Measurements from ENCODE around the gene CLDN17. TPM values are rescaled to one million over a fixed set of nuclear protein-coding genes. Genes with fewer than 3 reads are reported as not detected.

Gene CLDN17, protein sequence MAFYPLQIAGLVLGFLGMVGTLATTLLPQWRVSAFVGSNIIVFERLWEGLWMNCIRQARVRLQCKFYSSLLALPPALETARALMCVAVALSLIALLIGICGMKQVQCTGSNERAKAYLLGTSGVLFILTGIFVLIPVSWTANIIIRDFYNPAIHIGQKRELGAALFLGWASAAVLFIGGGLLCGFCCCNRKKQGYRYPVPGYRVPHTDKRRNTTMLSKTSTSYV
- total RNA-seq (not detected), polyA plus RNA-seq (not detected)

DNA sequence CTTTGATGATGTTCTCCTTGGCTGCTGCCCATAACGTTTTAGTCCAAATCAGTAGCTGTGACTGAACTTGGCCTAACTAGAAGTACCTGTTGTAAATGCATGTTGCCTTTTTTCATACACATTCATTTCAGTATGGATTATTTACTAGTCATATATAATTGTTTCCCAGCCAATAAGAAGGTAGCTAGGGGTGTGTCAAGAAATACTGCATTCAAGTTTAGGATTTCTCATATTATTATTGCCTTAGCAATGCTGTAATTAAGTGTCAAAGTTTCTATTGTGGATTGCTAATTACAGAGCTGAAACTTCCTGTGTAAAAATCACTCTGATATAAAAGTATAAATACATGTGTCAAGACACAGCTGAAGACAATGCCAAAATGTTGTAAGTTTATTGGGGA is at the start of gene CLDN17:
TSS of gene CLDN17 (minus strand) at position 101 of the 400 bp plus-strand sequence. CDS start 188 bp downstream, outside the sequence.
- no peak for ATAC-seq (ENCODE audit: low read depth in 2 of 2)

DNA sequence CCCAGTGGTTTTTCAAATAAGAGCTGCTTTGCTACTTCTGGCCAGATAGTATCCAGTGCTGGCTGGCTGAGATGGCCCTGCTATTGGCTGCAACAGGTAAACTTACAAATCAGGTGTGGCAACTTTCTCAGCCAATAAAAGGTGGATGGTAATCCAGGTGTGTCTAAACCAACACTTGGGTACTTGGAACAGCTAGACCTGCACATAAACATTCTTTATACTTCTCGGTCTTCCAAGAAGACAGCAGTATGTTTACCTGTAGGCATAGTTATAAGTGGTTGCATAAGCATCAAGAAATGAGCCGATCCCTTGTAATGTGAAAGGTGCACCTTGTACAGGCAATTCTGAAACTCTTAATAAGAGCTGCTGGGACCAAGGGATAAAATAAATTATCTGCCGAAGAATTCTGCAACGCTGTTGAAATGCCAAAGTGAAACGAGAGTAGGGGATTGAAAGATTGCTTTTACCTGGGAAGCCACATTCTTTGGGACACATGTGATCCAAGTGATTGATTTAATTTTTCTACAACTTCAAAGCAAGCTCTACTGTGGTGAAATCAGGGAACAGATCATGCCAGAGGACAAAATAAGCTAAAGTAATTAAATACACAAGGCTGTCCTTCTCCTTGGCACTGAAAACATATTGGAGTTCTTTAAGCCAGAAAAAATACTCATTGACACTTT is 49.6 kb upstream of the CLDN17 start, which contains the start of gene CLDN8:
TSS of gene CLDN8 (minus strand) at position 57 of the 683 bp plus-strand sequence. CDS start 172 bp downstream, outside the sequence.
- no peaks in the 10 kb centered on the region for H3K36me3 Mint-ChIP-seq
- no peaks in the 10 kb centered on the region for H3K27me3 Mint-ChIP-seq
- no peak within 1 kb of the TSS for H3K4me3 Mint-ChIP-seq

More for the DNA sequence above, at the start of gene CLDN17:
- Mint-ChIP-seq H3K27ac (no peak within 1 kb of the TSS), H3K36me3 (no peaks in the 10 kb centered on the region), H3K4me3 (no peak within 1 kb of the TSS), H3K4me1 (no peaks in the 10 kb centered on the region), H3K27me3 (no peaks in the 10 kb centered on the region), H3K9me3 (peaks cover 0 to 5% (median 2%) of the 10 kb centered on the region in 7 donors)
- no peak within 1 kb of the TSS for H3K4me3 ChIP-seq (ENCODE audit: low read depth, low read length)
- no peak for DNase-seq
- no peaks in the 10 kb centered on the region for H3K36me3 ChIP-seq (ENCODE audit: control insufficient read depth, insufficient read depth, low read length)
- H3K27ac ChIP-seq (ENCODE audit: insufficient read depth, low read length, poor library complexity, severe bottlenecking) = no peak within 1 kb of the TSS
- no peaks in the 10 kb centered on the region for H3K27me3 ChIP-seq (ENCODE audit: control insufficient read depth, insufficient read depth, low read length)
- no peaks in the 10 kb centered on the region for H3K4me1 ChIP-seq (ENCODE audit: control insufficient read depth, insufficient read depth, low read length, poor library complexity, severe bottlenecking)
- no peaks in the 10 kb centered on the region for H3K9me3 ChIP-seq (ENCODE audit: control insufficient read depth in 2 of 2, low read length in 2 of 2)

GRCh38 chr21:30211071-30211470 is 44.5 kb upstream of the CLDN17 start:
- no peaks in the 10 kb centered on the region for H3K27me3 ChIP-seq (ENCODE audit: control insufficient read depth, insufficient read depth, low read length)
- ATAC-seq (ENCODE audit: low read depth in 2 of 2) (no peak), DNase-seq (no peak)
- Mint-ChIP-seq H3K27ac (no peak overlapping the region), H3K27me3 (no peaks in the 10 kb centered on the region), H3K4me3 (no peak overlapping the region), H3K9me3 (peaks cover 0 to 6% (median 0%) of the 10 kb centered on the region in 7 donors), H3K4me1 (no peaks in the 10 kb centered on the region), H3K36me3 (no peaks in the 10 kb centered on the region)
- no peaks in the 10 kb centered on the region for H3K9me3 ChIP-seq (ENCODE audit: control insufficient read depth in 2 of 2, low read length in 2 of 2)
- no peaks in the 10 kb centered on the region for H3K36me3 ChIP-seq (ENCODE audit: control insufficient read depth, insufficient read depth, low read length)
- no peaks in the 10 kb centered on the region for H3K4me1 ChIP-seq (ENCODE audit: control insufficient read depth, insufficient read depth, low read length, poor library complexity, severe bottlenecking)
- H3K27ac ChIP-seq (ENCODE audit: insufficient read depth, low read length, poor library complexity, severe bottlenecking) = no peak overlapping the region
- no peak overlapping the region for H3K4me3 ChIP-seq (ENCODE audit: low read depth, low read length)

More for the DNA sequence above, 49.6 kb upstream of the CLDN17 start, which contains the start of gene CLDN8:
- DNase-seq = no peak
- Histone ChIP-seq H3K27ac (ENCODE audit: insufficient read depth, low read length, poor library complexity, severe bottlenecking) (no peak within 1 kb of the TSS), H3K27me3 (ENCODE audit: control insufficient read depth, insufficient read depth, low read length) (no peaks in the 10 kb centered on the region), H3K36me3 (ENCODE audit: control insufficient read depth, insufficient read depth, low read length) (no peaks in the 10 kb centered on the region), H3K4me1 (ENCODE audit: control insufficient read depth, insufficient read depth, low read length, poor library complexity, severe bottlenecking) (no peaks in the 10 kb centered on the region), H3K4me3 (ENCODE audit: low read depth, low read length) (no peak within 1 kb of the TSS), H3K9me3 (ENCODE audit: control insufficient read depth in 2 of 2, low read length in 2 of 2) (no peaks in the 10 kb centered on the region)
- Mint-ChIP-seq H3K9me3 (peaks cover 0 to 2% (median 0%) of the 10 kb centered on the region in 7 donors), H3K4me1 (no peaks in the 10 kb centered on the region), H3K27ac (no peak within 1 kb of the TSS)
- ATAC-seq (ENCODE audit: low read depth in 2 of 2) = no peak

GRCh38 chr21:30209601-30210000 is 43.0 kb upstream of the CLDN17 start:
- no peaks in the 10 kb centered on the region for H3K27me3 Mint-ChIP-seq
- DNase-seq (no peak), ATAC-seq (ENCODE audit: low read depth in 2 of 2) (no peak)
- Histone ChIP-seq H3K36me3 (ENCODE audit: control insufficient read depth, insufficient read depth, low read length) (no peaks in the 10 kb centered on the region), H3K27me3 (ENCODE audit: control insufficient read depth, insufficient read depth, low read length) (no peaks in the 10 kb centered on the region), H3K27ac (ENCODE audit: insufficient read depth, low read length, poor library complexity, severe bottlenecking) (no peak overlapping the region), H3K4me3 (ENCODE audit: low read depth, low read length) (no peak overlapping the region), H3K4me1 (ENCODE audit: control insufficient read depth, insufficient read depth, low read length, poor library complexity, severe bottlenecking) (no peaks in the 10 kb centered on the region), H3K9me3 (ENCODE audit: control insufficient read depth in 2 of 2, low read length in 2 of 2) (no peaks in the 10 kb centered on the region)
- H3K4me3 Mint-ChIP-seq = no peak overlapping the region
- no peak overlapping the region for H3K27ac Mint-ChIP-seq
- no peaks in the 10 kb centered on the region for H3K4me1 Mint-ChIP-seq
- no peaks in the 10 kb centered on the region for H3K36me3 Mint-ChIP-seq
- H3K9me3 Mint-ChIP-seq = peaks cover 0 to 6% (median 0%) of the 10 kb centered on the region in 7 donors

GRCh38 chr21:30207252-30207579 is 40.6 kb upstream of the CLDN17 start:
- Histone ChIP-seq H3K36me3 (ENCODE audit: control insufficient read depth, insufficient read depth, low read length) (no peaks in the 10 kb centered on the region), H3K27ac (ENCODE audit: insufficient read depth, low read length, poor library complexity, severe bottlenecking) (no peak overlapping the region), H3K9me3 (ENCODE audit: control insufficient read depth in 2 of 2, low read length in 2 of 2) (no peaks in the 10 kb centered on the region), H3K4me1 (ENCODE audit: control insufficient read depth, insufficient read depth, low read length, poor library complexity, severe bottlenecking) (no peaks in the 10 kb centered on the region), H3K4me3 (ENCODE audit: low read depth, low read length) (no peak overlapping the region), H3K27me3 (ENCODE audit: control insufficient read depth, insufficient read depth, low read length) (no peaks in the 10 kb centered on the region)
- no peak for DNase-seq
- H3K36me3 Mint-ChIP-seq = no peaks in the 10 kb centered on the region
- H3K27ac Mint-ChIP-seq = no peak overlapping the region
- H3K4me1 Mint-ChIP-seq = no peaks in the 10 kb centered on the region
- ATAC-seq (ENCODE audit: low read depth in 2 of 2) = no peak
- H3K4me3 Mint-ChIP-seq = no peak overlapping the region
- H3K27me3 Mint-ChIP-seq = no peaks in the 10 kb centered on the region
- H3K9me3 Mint-ChIP-seq = peaks cover 0 to 8% (median 0%) of the 10 kb centered on the region in 7 donors

- Mint-ChIP-seq H3K27ac (no peak overlapping the region), H3K27me3 (no peaks in the 10 kb centered on the region), H3K9me3 (peaks cover 0 to 8% (median 0%) of the 10 kb centered on the region in 7 donors), H3K36me3 (no peaks in the 10 kb centered on the region), H3K4me1 (no peaks in the 10 kb centered on the region), H3K4me3 (no peak overlapping the region)
- Histone ChIP-seq H3K27ac (ENCODE audit: insufficient read depth, low read length, poor library complexity, severe bottlenecking) (no peak overlapping the region), H3K4me1 (ENCODE audit: control insufficient read depth, insufficient read depth, low read length, poor library complexity, severe bottlenecking) (no peaks in the 10 kb centered on the region), H3K9me3 (ENCODE audit: control insufficient read depth in 2 of 2, low read length in 2 of 2) (no peaks in the 10 kb centered on the region), H3K4me3 (ENCODE audit: low read depth, low read length) (no peak overlapping the region), H3K27me3 (ENCODE audit: control insufficient read depth, insufficient read depth, low read length) (no peaks in the 10 kb centered on the region), H3K36me3 (ENCODE audit: control insufficient read depth, insufficient read depth, low read length) (no peaks in the 10 kb centered on the region)
- ATAC-seq (ENCODE audit: low read depth in 2 of 2) (no peak), DNase-seq (no peak)
Observed at GRCh38 chr21:30206551-30207251, 40.1 kb upstream of the CLDN17 start.

GRCh38 chr21:30200000-30200399 is 33.4 kb upstream of the CLDN17 start:
- H3K27ac Mint-ChIP-seq = no peak overlapping the region
- no peak for ATAC-seq (ENCODE audit: low read depth in 2 of 2)
- H3K9me3 Mint-ChIP-seq = peaks cover 0 to 7% (median 1%) of the 10 kb centered on the region in 7 donors
- H3K9me3 ChIP-seq (ENCODE audit: control insufficient read depth in 2 of 2, low read length in 2 of 2) = no peaks in the 10 kb centered on the region
- no peak overlapping the region for H3K4me3 Mint-ChIP-seq
- H3K4me1 Mint-ChIP-seq = no peaks in the 10 kb centered on the region
- no peaks in the 10 kb centered on the region for H3K36me3 Mint-ChIP-seq
- H3K4me1 ChIP-seq (ENCODE audit: control insufficient read depth, insufficient read depth, low read length, poor library complexity, severe bottlenecking) = no peaks in the 10 kb centered on the region
- no peak overlapping the region for H3K4me3 ChIP-seq (ENCODE audit: low read depth, low read length)
- H3K36me3 ChIP-seq (ENCODE audit: control insufficient read depth, insufficient read depth, low read length) = no peaks in the 10 kb centered on the region
- no peaks in the 10 kb centered on the region for H3K27me3 ChIP-seq (ENCODE audit: control insufficient read depth, insufficient read depth, low read length)
- no peaks in the 10 kb centered on the region for H3K27me3 Mint-ChIP-seq
- no peak overlapping the region for H3K27ac ChIP-seq (ENCODE audit: insufficient read depth, low read length, poor library complexity, severe bottlenecking)
- DNase-seq = no peak

Measured in CD4-positive, CD25-positive, alpha-beta regulatory T cell (primary cell).